ENCODE data around the gene GNA12.
"Not testable (repeated sequence)": the region's sequence is repeated elsewhere in the genome, so short reads cannot be mapped to it uniquely, and the experiment has no call there.

GRCh38 chr7:2727206-2727605 is 116.9 kb downstream of the GNA12 start:
- TF ChIP-seq CTCF (IDR thresholded peaks at IDR 0.05; ENCODE audit: insufficient read depth, low read length); GABPA (IDR thresholded peaks at IDR 0.05; ENCODE audit: low read depth); REST (IDR thresholded peaks at IDR 0.05; ENCODE audit: insufficient replicate concordance, low read depth): not testable (repeated sequence)

Data from HL-60 (cell line).